Naive B cell (primary cell): ENCODE measurements around the gene ORM2. TPM values are rescaled to one million over a fixed set of nuclear protein-coding genes. Genes with fewer than 3 reads are reported as not detected.

ENCODE experiments used
- ATAC-seq, 2 donors: fragments of 150-1000 bp; cut with Tn5 transposase; 2 replicates each; pipeline ENCODE4 v1.10.0; 2021; ENCODE audit warnings: low read depth in 2 of 2, mild to moderate bottlenecking in 2 of 2, moderate library complexity in 2 of 2
- DNase-seq: peaks from one replicate; pipeline ENCODE4 v3.0.0; 2022
- H3K27ac Mint-ChIP-seq, 6 donors: one replicate each; pipeline ENCODE4 v1.8.0; 2020 to 2022; ENCODE audit warnings: mild to moderate bottlenecking in 6 of 6, mixed read lengths in 6 of 6, moderate library complexity in 5 of 6, inconsistent platforms in 2 of 6
- H3K27me3 Mint-ChIP-seq, 3 donors: one replicate each; pipeline ENCODE4 v1.8.0; 2021 to 2022; ENCODE audit warnings: mixed read lengths in 3 of 3, mild to moderate bottlenecking in 1 of 3
- H3K36me3 Mint-ChIP-seq, 2 donors: one replicate each; pipeline ENCODE4 v1.8.0; 2020 to 2022; ENCODE audit warnings: mixed read lengths in 2 of 2, inconsistent platforms in 1 of 2, mild to moderate bottlenecking in 1 of 2
- H3K4me1 Mint-ChIP-seq, 3 donors: one replicate each; pipeline ENCODE4 v1.8.0; 2020 to 2022; ENCODE audit warnings: mixed read lengths in 3 of 3, inconsistent platforms in 1 of 3, mild to moderate bottlenecking in 1 of 3, moderate library complexity in 1 of 3
- H3K4me3 Mint-ChIP-seq, 8 donors: one replicate each; pipeline ENCODE4 v1.8.0; 2020 to 2022; ENCODE audit warnings: mild to moderate bottlenecking in 8 of 8, mixed read lengths in 8 of 8, moderate library complexity in 8 of 8, inconsistent platforms in 2 of 8
- H3K9me3 Mint-ChIP-seq, 7 donors: one replicate each; pipeline ENCODE4 v1.8.0; 2020 to 2022; ENCODE audit warnings: mixed read lengths in 7 of 7, mild to moderate bottlenecking in 5 of 7, inconsistent platforms in 2 of 7, moderate library complexity in 1 of 7
- polyA plus RNA-seq, 6 donors: library from polyadenylated mRNA; unstranded; fragments of 300-500 nt; fragmentation: Illumina TruSeq; gene quantifications; one replicate each; pipeline ENCODE4 v1.2.3, GENCODE V29; 2021; ENCODE audit warnings: low read depth in 6 of 6

The ORM2 gene
- polyA plus RNA-seq, 6 donors from 2014 or later = not detected

GRCh38 chr9:114288193-114289091 is 41.2 kb upstream of the ORM2 start:
- Mint-ChIP-seq H3K27me3 (peaks cover 0 to 17% (median 13%) of the 10 kb centered on the region in 3 donors), H3K9me3 (peaks cover 0 to 3% (median 0%) of the 10 kb centered on the region in 7 donors), H3K27ac (peak overlapping the region in 1 of 6 donors; percentile 65), H3K36me3 (no peaks in the 10 kb centered on the region), H3K4me1 (peaks cover 4 to 5% (median 4%) of the 10 kb centered on the region in 3 donors), H3K4me3 (no peak overlapping the region)
- no peak for ATAC-seq
- no peak for DNase-seq

DNA sequence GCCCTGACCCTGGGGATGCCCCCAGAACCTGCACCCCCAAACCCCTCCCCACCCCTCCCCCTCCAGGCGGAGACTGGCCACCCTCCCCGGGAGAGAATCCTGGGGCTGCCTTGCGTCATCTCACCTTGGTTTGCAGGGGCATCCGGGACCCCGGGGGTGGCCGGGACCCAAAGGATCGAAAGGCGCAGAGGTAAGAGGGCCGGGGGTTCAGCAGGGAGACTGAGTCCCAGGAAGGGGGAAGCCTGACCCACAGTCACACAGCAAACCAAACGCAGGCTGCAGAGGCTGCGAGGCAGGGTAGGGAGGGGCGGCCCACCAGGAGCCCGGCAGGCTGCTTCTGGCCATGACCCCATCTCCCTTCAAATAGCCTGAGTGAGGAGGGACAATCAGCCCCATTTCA is 40.6 kb upstream of the ORM2 start:
- H3K9me3 Mint-ChIP-seq = peaks cover 0 to 3% (median 0%) of the 10 kb centered on the region in 7 donors
- peaks cover 0 to 19% (median 13%) of the 10 kb centered on the region in 3 donors for H3K27me3 Mint-ChIP-seq
- H3K27ac Mint-ChIP-seq = peak overlapping the region in 1 of 6 donors; percentile 65
- no peak for DNase-seq
- no peak overlapping the region for H3K4me3 Mint-ChIP-seq
- no peaks in the 10 kb centered on the region for H3K36me3 Mint-ChIP-seq
- H3K4me1 Mint-ChIP-seq = peaks cover 4 to 5% (median 4%) of the 10 kb centered on the region in 3 donors
- no peak for ATAC-seq

DNA sequence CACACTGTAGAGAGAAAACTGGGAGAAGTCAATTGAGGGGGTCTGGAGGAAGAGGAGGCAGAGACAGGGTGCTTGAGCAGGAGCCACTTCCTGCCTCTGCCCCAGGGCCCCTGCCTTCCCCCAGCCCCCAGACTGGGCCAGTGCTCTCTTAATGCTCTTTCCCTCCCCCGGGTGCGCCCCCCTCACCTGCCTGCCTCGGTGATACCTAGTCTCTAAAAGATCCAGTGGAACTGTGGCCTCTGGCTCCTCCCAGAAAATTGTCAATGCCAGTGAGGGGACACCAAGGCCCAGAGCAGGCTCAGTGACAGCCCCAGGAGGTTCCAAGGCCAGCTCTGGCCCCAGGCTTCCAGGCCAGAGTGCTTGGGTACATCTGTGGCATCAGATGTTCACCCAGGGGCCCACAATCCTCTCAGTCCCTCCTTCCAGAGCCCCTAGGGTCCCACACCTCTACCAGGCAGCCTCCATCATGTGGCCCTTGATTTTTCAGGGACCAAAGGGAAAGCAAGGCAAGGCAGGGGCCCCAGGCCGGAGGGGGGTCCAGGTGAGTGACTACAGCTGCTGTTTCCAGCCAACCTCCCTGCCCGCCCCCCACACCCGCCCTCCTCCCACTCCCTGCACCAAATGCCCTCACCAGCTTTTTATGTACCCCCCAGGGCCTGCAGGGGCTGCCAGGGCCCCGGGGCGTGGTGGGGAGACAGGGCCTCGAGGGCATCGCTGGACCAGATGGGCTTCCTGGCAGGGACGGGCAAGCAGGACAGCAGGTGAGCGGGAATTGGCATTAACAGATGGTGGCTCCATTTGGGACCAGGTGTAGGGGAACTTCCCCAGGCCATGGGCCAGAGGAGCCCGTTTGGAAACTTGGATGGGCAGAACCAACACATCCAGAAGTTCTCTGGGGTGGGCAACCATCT is 39.8 kb upstream of the ORM2 start:
- Mint-ChIP-seq H3K4me1 (peaks cover 4 to 5% (median 4%) of the 10 kb centered on the region in 3 donors), H3K9me3 (peaks cover 0 to 9% (median 6%) of the 10 kb centered on the region in 7 donors), H3K36me3 (peaks cover 0 to 4% of the 10 kb centered on the region in 2 donors), H3K27me3 (peaks cover 0 to 19% (median 13%) of the 10 kb centered on the region in 3 donors), H3K4me3 (no peak overlapping the region), H3K27ac (no peak overlapping the region)
- no peak for DNase-seq
- no peak for ATAC-seq

DNA sequence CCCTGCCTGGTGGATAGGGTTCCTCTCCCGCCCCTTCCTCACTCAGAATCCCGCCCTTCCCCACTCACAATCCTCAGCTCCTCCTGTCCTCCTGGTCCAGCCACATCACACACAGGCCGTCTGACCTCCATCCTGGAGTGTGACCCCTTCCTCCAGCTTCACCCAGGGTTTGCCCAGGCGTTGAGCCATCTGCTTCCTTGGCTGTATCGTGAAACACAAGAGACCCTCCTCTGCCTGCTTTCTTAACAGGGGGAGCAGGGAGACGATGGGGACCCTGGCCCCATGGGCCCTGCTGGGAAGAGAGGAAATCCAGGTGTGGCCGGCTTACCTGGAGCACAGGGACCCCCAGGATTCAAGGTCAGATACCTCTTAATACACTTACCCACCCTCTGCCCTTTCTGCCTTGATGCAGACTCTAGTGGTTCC is 39.1 kb upstream of the ORM2 start:
- peaks cover 4 to 5% (median 4%) of the 10 kb centered on the region in 3 donors for H3K4me1 Mint-ChIP-seq
- H3K4me3 Mint-ChIP-seq = no peak overlapping the region
- H3K36me3 Mint-ChIP-seq = peaks cover 0 to 11% of the 10 kb centered on the region in 2 donors
- H3K27me3 Mint-ChIP-seq = peaks cover 0 to 19% (median 14%) of the 10 kb centered on the region in 3 donors
- peaks cover 5 to 16% (median 12%) of the 10 kb centered on the region in 7 donors for H3K9me3 Mint-ChIP-seq
- H3K27ac Mint-ChIP-seq = peak overlapping the region in 2 of 6 donors; percentile 39 to 74
- no peak for ATAC-seq
- no peak for DNase-seq

DNA sequence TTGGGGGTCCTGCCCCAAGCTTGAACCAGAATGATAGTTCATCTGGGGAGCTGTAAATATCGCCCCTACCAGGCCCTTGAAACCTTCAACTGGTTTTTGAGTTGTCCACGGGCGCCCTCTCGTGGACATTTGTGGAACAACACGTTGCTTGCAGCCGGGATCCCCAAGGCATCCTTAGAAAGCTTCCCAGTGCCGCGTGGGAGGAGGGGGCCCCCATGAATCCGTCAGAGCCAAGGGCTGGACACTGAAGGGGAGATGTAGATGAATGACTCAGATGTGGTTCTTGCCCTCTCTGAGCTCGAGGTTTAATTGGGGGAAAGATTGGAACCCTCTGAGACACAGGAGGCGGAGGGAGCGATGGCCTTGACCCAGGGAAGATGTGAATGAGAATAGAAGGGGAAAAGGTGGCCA is 38.6 kb upstream of the ORM2 start:
- Mint-ChIP-seq H3K36me3 (peaks cover 4 to 11% of the 10 kb centered on the region in 2 donors), H3K9me3 (peaks cover 5 to 21% (median 17%) of the 10 kb centered on the region in 7 donors), H3K27me3 (peaks cover 0 to 19% (median 18%) of the 10 kb centered on the region in 3 donors), H3K4me3 (peak overlapping the region in 1 of 8 donors; percentile 44), H3K27ac (peak overlapping the region in 1 of 6 donors; percentile 39), H3K4me1 (peaks cover 4 to 5% (median 4%) of the 10 kb centered on the region in 3 donors)
- ATAC-seq (peak in 1 of 2 donors; percentile 37), DNase-seq (peak; percentile 46)

DNA sequence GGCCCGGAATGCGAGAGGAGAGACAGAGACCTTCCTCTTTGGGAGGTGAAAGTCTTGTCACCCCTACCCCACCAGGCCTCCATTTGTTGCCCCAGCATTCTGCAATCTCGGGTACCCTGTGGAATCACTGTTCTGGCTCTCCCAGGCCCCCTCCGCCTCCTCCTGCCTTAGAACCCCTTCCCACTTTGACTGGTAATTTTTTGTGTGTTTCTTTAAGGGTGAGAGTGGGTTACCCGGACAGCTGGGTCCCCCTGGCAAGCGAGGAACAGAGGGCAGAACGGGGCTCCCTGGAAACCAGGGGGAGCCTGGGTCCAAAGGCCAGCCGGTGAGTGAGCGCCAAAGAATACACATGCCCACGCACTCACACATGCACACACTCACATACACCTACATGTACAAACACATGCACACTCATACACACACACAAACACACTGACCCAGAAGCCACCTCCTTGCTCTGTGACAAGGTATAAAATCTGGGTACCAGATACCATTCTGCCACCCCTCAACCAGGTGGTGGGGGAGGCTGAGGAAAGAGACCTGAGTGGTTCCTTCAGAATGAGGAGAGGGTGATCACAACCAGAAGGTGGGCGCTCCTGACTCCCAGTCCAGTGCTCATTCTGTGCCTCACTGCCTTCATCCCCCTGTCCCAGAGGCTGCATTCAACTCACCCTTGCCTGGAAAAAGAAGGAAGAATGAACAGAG is 37.6 kb upstream of the ORM2 start:
- Mint-ChIP-seq H3K4me3 (no peak overlapping the region), H3K27ac (no peak overlapping the region), H3K9me3 (peaks cover 5 to 29% (median 21%) of the 10 kb centered on the region in 7 donors), H3K27me3 (peaks cover 0 to 19% (median 18%) of the 10 kb centered on the region in 3 donors), H3K36me3 (peaks cover 5 to 11% of the 10 kb centered on the region in 2 donors), H3K4me1 (peaks cover 4 to 5% (median 4%) of the 10 kb centered on the region in 3 donors)
- DNase-seq = no peak
- no peak for ATAC-seq

GRCh38 chr9:114294664-114295063 is 35.0 kb upstream of the ORM2 start:
- peaks cover 5 to 30% (median 21%) of the 10 kb centered on the region in 7 donors for H3K9me3 Mint-ChIP-seq
- no peak for DNase-seq
- H3K4me3 Mint-ChIP-seq = no peak overlapping the region
- no peak for ATAC-seq
- H3K4me1 Mint-ChIP-seq = peaks cover 4 to 5% (median 4%) of the 10 kb centered on the region in 3 donors
- peaks cover 5 to 11% of the 10 kb centered on the region in 2 donors for H3K36me3 Mint-ChIP-seq
- H3K27me3 Mint-ChIP-seq = peaks cover 0 to 19% (median 18%) of the 10 kb centered on the region in 3 donors
- peak overlapping the region in 1 of 6 donors; percentile 11 for H3K27ac Mint-ChIP-seq

DNA sequence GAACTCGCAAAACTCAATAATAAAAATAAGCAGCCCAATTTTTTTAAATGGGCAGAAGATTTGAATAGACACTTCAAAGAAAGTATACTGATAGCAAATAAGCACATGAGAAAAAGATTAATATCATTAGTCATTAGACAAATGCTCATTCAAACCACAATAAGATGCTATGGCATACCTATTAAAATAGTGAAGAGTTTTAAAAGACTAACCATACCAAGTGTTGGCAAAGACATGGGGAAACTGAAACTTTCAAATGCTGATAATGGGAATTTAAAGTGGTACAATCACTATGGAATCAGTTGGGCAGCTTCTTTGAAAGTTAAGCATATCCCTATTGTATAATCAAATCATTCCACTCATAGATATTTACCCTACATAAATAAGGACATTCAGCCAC is 33.3 kb upstream of the ORM2 start:
- peaks cover 0 to 19% (median 18%) of the 10 kb centered on the region in 3 donors for H3K27me3 Mint-ChIP-seq
- ATAC-seq (no peak), DNase-seq (no peak)
- H3K9me3 Mint-ChIP-seq = peaks cover 5 to 30% (median 21%) of the 10 kb centered on the region in 7 donors
- H3K27ac Mint-ChIP-seq = no peak overlapping the region
- no peaks in the 10 kb centered on the region for H3K4me1 Mint-ChIP-seq
- H3K36me3 Mint-ChIP-seq = peaks cover 5 to 11% of the 10 kb centered on the region in 2 donors
- H3K4me3 Mint-ChIP-seq = no peak overlapping the region

GRCh38 chr9:114299286-114300152 is 30.1 kb upstream of the ORM2 start:
- Mint-ChIP-seq H3K27me3 (peaks cover 5 to 19% (median 8%) of the 10 kb centered on the region in 3 donors), H3K27ac (no peak overlapping the region), H3K4me3 (no peak overlapping the region), H3K4me1 (no peaks in the 10 kb centered on the region), H3K36me3 (peaks cover 5 to 10% of the 10 kb centered on the region in 2 donors), H3K9me3 (peaks cover 5 to 26% (median 17%) of the 10 kb centered on the region in 7 donors)
- no peak for DNase-seq
- ATAC-seq = no peak

GRCh38 chr9:114300153-114300845 is 29.4 kb upstream of the ORM2 start:
- Mint-ChIP-seq H3K27me3 (peaks cover 5 to 20% (median 14%) of the 10 kb centered on the region in 3 donors), H3K36me3 (peaks cover 3 to 5% of the 10 kb centered on the region in 2 donors), H3K4me1 (no peaks in the 10 kb centered on the region), H3K27ac (no peak overlapping the region), H3K9me3 (peaks cover under 1 to 18% (median 9%) of the 10 kb centered on the region in 7 donors), H3K4me3 (no peak overlapping the region)
- DNase-seq (no peak), ATAC-seq (no peak)
